ENCODE measurements around the gene GPRC5B.

GPRC5B gene

DNA sequence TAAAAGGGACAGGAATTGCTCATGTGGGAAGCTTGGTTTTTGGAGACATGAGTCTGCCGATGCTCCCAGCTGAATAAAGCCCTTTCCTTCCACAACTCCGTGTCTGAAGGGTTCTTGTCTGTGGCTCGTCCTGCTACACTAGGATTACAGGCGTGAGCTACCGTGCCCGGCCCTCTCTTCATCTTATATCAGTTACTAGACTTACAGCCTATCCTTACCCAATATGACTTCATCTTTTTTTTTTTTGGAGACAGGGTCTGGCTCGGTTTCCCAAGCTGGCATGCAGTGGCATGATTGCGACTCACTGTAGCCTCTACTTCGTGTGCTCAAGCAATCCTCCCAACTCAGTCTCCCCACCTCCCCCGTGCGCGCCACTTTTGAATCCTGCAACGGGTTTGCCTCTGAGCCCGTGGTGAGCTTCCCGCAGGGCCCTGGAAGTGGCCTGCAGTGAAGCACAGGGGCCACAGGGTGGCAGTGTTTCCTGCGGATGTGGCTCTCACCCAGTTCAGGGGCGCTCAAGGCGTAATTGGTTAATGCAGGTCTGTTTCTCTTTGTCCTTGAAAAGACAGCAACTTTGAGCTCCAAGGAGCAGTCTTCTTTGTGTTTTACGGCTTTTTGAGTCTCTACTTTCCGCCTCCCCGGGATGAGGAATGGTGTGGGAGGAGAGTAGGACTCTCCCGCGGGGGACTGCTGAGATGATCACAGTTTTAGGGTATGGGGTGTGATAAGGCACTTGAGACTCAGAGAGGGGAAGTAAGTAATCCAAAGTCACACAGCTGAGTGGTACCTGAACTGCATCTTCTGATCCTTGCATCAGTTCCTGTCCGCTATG, 22.7 kb upstream of the GPRC5B start:
- peak; percentile 24 for DNase-seq (ENCODE audit: low read depth, low spot score)
- Histone ChIP-seq H3K27ac (no peak overlapping the region), H3K4me3 (no peak overlapping the region)

DNA sequence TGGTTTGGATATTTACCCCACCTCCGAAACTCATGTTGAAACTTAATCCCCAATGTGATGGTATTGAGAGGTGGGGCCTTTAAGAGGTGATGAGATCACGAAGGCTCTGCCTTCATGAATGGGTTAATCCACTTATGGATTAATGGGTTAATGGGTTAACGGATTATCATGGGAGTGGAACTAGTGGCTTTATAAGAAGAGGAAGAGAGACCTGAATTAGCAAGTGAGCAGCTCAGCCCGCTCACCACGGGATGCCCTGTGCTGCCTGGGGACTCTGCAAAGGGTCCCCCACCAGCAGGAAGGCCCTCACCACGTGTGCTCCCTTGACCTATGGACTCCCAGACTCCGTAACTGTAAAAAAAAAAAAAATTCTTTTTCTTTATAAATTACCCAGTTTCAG, 16.5 kb upstream of the GPRC5B start:
- TF ChIP-seq FOXP2 (optimal IDR thresholded peaks at IDR 0.05; ENCODE audit: control extremely low read depth, extremely low read length, insufficient read depth) (no peak), POLR2AphosphoS5 (IDR thresholded peaks at IDR 0.05; ENCODE audit: borderline replicate concordance, low read depth, low read length) (no peak), EZH2 (IDR thresholded peaks at IDR 0.05) (no peak)
- H3K9me3 ChIP-seq (ENCODE audit: low read depth, low read length): no peaks in the 10 kb centered on the region
- no peaks in the 10 kb centered on the region for H3K36me3 ChIP-seq (ENCODE audit: insufficient read depth, low read length)
- no peak for DNase-seq (ENCODE audit: low read depth, low spot score)
- no peak overlapping the region for H3K27ac ChIP-seq
- H3K9ac ChIP-seq (ENCODE audit: insufficient read length): no peak overlapping the region
- no peak overlapping the region for H3K4me3 ChIP-seq

More for the DNA sequence above, 22.7 kb upstream of the GPRC5B start:
- no peak overlapping the region for H3K9ac ChIP-seq (ENCODE audit: insufficient read length)
- no peak for TF ChIP-seq EZH2 (IDR thresholded peaks at IDR 0.05)
- H3K9me3 ChIP-seq (ENCODE audit: low read depth, low read length): no peaks in the 10 kb centered on the region
- no peaks in the 10 kb centered on the region for H3K36me3 ChIP-seq (ENCODE audit: insufficient read depth, low read length)

DNA sequence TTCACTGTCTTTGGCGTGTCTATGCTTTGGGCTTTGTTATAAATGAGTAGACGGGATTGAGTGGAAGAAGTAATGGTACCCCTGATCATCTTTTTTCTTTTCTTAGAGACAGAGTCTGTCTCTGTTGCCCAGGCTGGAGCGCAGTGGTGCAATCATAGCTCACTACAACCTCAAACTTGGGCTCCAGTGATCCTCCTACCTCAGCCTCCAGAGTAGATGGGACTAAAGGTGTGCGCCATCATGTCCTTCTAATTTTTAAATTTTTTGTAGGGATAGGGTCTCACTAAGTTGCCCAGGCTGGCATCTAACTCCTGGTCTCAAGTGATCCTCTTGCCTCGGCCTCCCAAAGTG, 14.9 kb upstream of the GPRC5B start:
- DNase-seq (ENCODE audit: low read depth, low spot score): no peak
- no peaks in the 10 kb centered on the region for H3K9me3 ChIP-seq (ENCODE audit: low read depth, low read length)
- H3K27ac ChIP-seq: no peak overlapping the region
- H3K36me3 ChIP-seq (ENCODE audit: insufficient read depth, low read length): no peaks in the 10 kb centered on the region
- no peak overlapping the region for H3K4me3 ChIP-seq
- H3K9ac ChIP-seq (ENCODE audit: insufficient read length): no peak overlapping the region
- TF ChIP-seq EZH2 (IDR thresholded peaks at IDR 0.05) (no peak), POLR2AphosphoS5 (IDR thresholded peaks at IDR 0.05; ENCODE audit: borderline replicate concordance, low read depth, low read length) (no peak), FOXP2 (optimal IDR thresholded peaks at IDR 0.05; ENCODE audit: control extremely low read depth, extremely low read length, insufficient read depth) (no peak)

DNA sequence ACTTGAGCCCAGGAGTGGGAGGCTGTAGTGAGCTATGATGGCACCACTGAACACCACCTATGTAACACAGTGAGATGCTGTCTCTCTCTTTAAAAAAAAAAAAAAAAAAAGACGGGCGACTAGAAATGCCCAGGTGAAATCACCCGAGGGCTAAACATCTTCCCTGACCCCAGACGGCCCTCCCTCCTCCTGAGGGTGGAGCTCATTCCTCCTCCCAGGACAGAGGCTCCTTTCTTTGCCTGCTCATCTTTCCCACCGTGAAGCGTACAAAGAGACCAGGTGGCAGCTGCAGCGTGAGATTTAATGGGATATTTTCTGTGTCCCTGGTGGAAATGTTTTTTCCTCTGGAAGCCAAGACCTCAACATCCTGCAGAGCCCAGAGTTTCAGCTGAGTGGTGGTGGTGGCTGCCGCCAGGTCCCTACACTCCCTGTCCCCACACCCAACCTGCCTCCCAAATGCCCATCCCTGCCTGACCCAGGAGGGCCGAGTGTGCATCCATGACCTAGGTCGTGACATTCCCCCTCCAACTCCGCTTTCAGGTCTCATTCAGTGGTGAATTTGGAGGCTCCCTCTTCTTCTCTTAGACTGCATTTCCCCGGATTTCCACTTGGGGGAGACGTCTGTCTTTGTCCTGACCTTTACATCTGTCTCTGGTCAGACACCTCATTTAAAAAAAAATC, 14.4 kb upstream of the GPRC5B start:
- no peak for DNase-seq (ENCODE audit: low read depth, low spot score)
- H3K4me3 ChIP-seq: no peak overlapping the region

DNA sequence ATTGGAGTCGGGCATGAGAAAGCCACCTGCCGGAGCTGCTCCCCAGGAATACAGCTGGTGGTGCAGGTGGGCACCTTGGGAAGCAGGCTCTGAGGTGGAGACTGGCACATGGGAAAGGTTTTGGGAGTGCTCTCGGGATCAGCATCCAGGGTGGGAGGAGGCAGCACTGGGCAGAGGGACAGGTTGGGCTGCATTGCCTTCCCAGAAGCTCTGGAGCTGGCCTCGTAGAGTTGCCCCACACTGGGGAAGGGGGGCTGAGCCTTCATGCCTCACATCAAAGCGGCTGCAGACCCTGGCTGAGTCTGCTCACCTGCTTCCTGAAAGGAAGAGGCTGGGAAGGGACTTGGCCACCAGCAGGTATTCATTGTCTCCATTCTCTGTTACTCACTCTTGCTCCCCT, 13.5 kb upstream of the GPRC5B start:
- TF ChIP-seq EZH2 (IDR thresholded peaks at IDR 0.05): no peak
- no peak for TF ChIP-seq FOXP2 (optimal IDR thresholded peaks at IDR 0.05; ENCODE audit: control extremely low read depth, extremely low read length, insufficient read depth)
- no peak for TF ChIP-seq POLR2AphosphoS5 (IDR thresholded peaks at IDR 0.05; ENCODE audit: borderline replicate concordance, low read depth, low read length)
- DNase-seq (ENCODE audit: low read depth, low spot score): no peak
- Histone ChIP-seq H3K27ac (no peak overlapping the region), H3K4me3 (no peak overlapping the region), H3K9ac (ENCODE audit: insufficient read length) (no peak overlapping the region), H3K9me3 (ENCODE audit: low read depth, low read length) (no peaks in the 10 kb centered on the region), H3K36me3 (ENCODE audit: insufficient read depth, low read length) (no peaks in the 10 kb centered on the region)

More for the DNA sequence above, 14.4 kb upstream of the GPRC5B start:
- Histone ChIP-seq H3K9me3 (ENCODE audit: low read depth, low read length) (no peaks in the 10 kb centered on the region), H3K27ac (no peak overlapping the region), H3K9ac (ENCODE audit: insufficient read length) (no peak overlapping the region), H3K36me3 (ENCODE audit: insufficient read depth, low read length) (no peaks in the 10 kb centered on the region)
- no peak for TF ChIP-seq FOXP2 (optimal IDR thresholded peaks at IDR 0.05; ENCODE audit: control extremely low read depth, extremely low read length, insufficient read depth)
- no peak for TF ChIP-seq POLR2AphosphoS5 (IDR thresholded peaks at IDR 0.05; ENCODE audit: borderline replicate concordance, low read depth, low read length)
- no peak for TF ChIP-seq EZH2 (IDR thresholded peaks at IDR 0.05)

DNA sequence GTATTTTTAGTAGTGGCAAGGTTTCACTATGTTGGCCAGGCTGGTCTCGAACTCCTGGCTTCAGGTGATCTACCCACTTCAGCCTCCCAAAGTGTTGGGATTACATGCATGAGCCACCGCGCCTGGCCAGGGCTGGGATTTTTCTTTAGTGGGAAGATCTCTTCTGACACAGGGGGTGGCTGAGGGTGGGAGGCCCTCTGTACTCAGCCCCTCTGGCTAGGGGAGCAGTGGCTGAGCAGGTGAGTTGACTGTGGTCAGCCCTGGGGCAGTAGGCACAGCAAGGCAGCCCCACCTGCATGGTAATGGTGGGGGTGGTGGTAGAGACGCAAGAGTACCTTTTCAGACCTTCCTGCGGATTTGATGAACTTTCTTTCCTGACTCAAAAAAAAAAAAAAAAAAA, 12.3 kb upstream of the GPRC5B start:
- Histone ChIP-seq H3K27ac (no peak overlapping the region), H3K9me3 (ENCODE audit: low read depth, low read length) (no peaks in the 10 kb centered on the region), H3K36me3 (ENCODE audit: insufficient read depth, low read length) (no peaks in the 10 kb centered on the region), H3K4me3 (no peak overlapping the region), H3K9ac (ENCODE audit: insufficient read length) (no peak overlapping the region)
- TF ChIP-seq EZH2 (IDR thresholded peaks at IDR 0.05) (no peak), FOXP2 (optimal IDR thresholded peaks at IDR 0.05; ENCODE audit: control extremely low read depth, extremely low read length, insufficient read depth) (no peak), POLR2AphosphoS5 (IDR thresholded peaks at IDR 0.05; ENCODE audit: borderline replicate concordance, low read depth, low read length) (no peak)
- no peak for DNase-seq (ENCODE audit: low read depth, low spot score)

DNA sequence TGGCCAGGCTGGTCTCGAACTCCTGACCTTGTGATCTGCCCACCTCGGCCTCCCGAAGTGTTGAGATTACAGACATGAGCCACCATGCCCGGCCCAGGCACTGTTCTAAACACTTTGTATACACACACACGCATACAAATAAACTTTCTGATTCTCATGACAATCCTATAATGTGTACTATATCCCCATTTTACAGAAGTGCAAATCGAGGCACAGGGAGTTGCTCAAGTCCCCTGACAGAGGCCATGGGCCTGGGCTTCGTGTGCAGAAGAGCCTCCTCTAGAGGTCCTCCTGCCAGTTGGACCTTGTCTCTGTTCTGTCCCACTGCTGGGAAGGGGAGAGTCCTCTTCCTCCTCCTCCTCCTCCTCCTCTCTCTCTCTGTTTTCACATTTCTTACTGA, 9.9 kb upstream of the GPRC5B start:
- TF ChIP-seq FOXP2 (optimal IDR thresholded peaks at IDR 0.05; ENCODE audit: control extremely low read depth, extremely low read length, insufficient read depth) (no peak), EZH2 (IDR thresholded peaks at IDR 0.05) (no peak), POLR2AphosphoS5 (IDR thresholded peaks at IDR 0.05; ENCODE audit: borderline replicate concordance, low read depth, low read length) (no peak)
- no peaks in the 10 kb centered on the region for H3K36me3 ChIP-seq (ENCODE audit: insufficient read depth, low read length)
- no peak for DNase-seq (ENCODE audit: low read depth, low spot score)
- H3K27ac ChIP-seq: no peak overlapping the region
- H3K4me3 ChIP-seq: no peak overlapping the region
- no peak overlapping the region for H3K9ac ChIP-seq (ENCODE audit: insufficient read length)
- no peaks in the 10 kb centered on the region for H3K9me3 ChIP-seq (ENCODE audit: low read depth, low read length)

DNA sequence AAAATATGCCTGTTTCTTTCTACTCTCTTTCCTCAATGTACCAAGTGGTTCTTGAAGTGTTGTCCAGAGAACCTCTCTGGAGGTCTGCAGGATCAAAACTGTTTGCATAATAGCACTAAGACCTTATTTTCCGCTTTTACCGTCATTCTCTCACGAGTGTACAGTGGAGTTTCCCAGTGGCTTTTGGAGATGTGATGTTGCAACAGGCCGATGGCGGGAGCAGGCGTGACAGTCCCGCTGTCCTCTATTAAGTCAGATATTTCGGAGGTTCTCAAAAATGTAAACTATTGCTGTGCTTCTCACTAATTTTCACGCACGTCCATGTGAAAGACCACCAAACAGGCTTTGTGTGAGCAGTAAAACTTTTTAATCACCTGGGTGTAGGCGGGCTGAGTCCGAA, 8.3 kb upstream of the GPRC5B start:
- Histone ChIP-seq H3K36me3 (ENCODE audit: insufficient read depth, low read length) (no peaks in the 10 kb centered on the region), H3K9ac (ENCODE audit: insufficient read length) (no peak overlapping the region), H3K27ac (no peak overlapping the region), H3K4me3 (no peak overlapping the region), H3K9me3 (ENCODE audit: low read depth, low read length) (no peaks in the 10 kb centered on the region)
- DNase-seq (ENCODE audit: low read depth, low spot score): no peak
- TF ChIP-seq POLR2AphosphoS5 (IDR thresholded peaks at IDR 0.05; ENCODE audit: borderline replicate concordance, low read depth, low read length) (no peak), FOXP2 (optimal IDR thresholded peaks at IDR 0.05; ENCODE audit: control extremely low read depth, extremely low read length, insufficient read depth) (no peak), EZH2 (IDR thresholded peaks at IDR 0.05) (no peak)

Measured in SK-N-MC (cell line).